Psoas muscle (tissue), 8 donors: ENCODE data around the gene CDH11. TPM values are rescaled to one million over a fixed set of nuclear protein-coding genes. Genes with fewer than 3 reads are reported as not detected.
A peak's percentile ranks its signal among the peaks of the same experiment; 100 is the strongest.

Experiments
- ATAC-seq, 4 donors: fragments of 200-7000 bp; cut with Tn5 transposase; one replicate each; pipeline ENCODE4 v1.9.1; 2020; ENCODE audit warnings: moderate library complexity in 3 of 4, mild to moderate bottlenecking in 2 of 4
- DNase-seq, 2 donors: peaks; one replicate each; pipeline ENCODE4 v3.0.0-alpha.2; 2020
- H3K27ac ChIP-seq: fragments of 200-600 bp; one replicate; pipeline ENCODE4 v1.8.0; 2022
- H3K27me3 ChIP-seq, 3 donors: fragments of 200-600 bp in 1 of 3; one replicate each; pipeline versions ENCODE4 v1.6.1 to v1.8.0; 2013 to 2022; ENCODE audit warnings: low read length in 2 of 3, mild to moderate bottlenecking in 2 of 3, moderate library complexity in 1 of 3; ENCODE audit not compliant: insufficient read depth in 3 of 3
- H3K36me3 ChIP-seq, 2 donors: fragments of 200-600 bp in 1 of 2; one replicate each; pipeline versions ENCODE4 v1.6.1 to v1.8.0; 2013 to 2022; ENCODE audit warnings: low read depth in 1 of 2, mild to moderate bottlenecking in 1 of 2, moderate library complexity in 1 of 2; ENCODE audit not compliant: insufficient read depth in 1 of 2
- H3K4me1 ChIP-seq: fragments of 200-600 bp; one replicate; pipeline ENCODE4 v1.8.0; 2022
- H3K4me3 ChIP-seq: fragments of 200-600 bp; one replicate; pipeline ENCODE4 v1.8.0; 2022; ENCODE audit warnings: mild to moderate bottlenecking
- H3K9me3 ChIP-seq: fragments of 200-600 bp; one replicate; pipeline ENCODE4 v1.8.0; 2022
- CTCF ChIP-seq: fragments of 200-600 bp; IDR thresholded peaks from one replicate; pipeline ENCODE4 v1.8.0; 2022; ENCODE audit warnings: antibody characterized with exemption
- WGBS, 3 donors: extraction: QIAGEN DNeasy Blood & Tissue Kit; methylation state at CpG; one replicate each; pipeline versions ENCODE4 v1.1.6 to v1.1.7; 2013; 5-methylcytosine and 5-hydroxymethylcytosine counted together
- intact Hi-C, 2 donors: fragments of 100-400 bp; cut with DNase I; formaldehyde crosslinking; loops; one replicate each; pipeline versions ENCODE4 v1.11.0 to v1.14.2; 2022
- polyA plus RNA-seq, 3 donors: library from polyadenylated mRNA; stranded (reverse); fragments of 200-250 nt; gene quantifications; one replicate each; pipeline ENCODE4 v1.2.3, GENCODE V29; 2013
- total RNA-seq, 4 donors: library from RNA; stranded (reverse); fragmentation: NEBNext Ultra II Directional in 2 of 4; extraction: Animal tissue kit (Norgen Biotek cat#: 25700) in 2 of 4; gene quantifications; one replicate each; pipeline versions ENCODE4 v1.2.1 to v1.2.4, GENCODE V29; 2021 to 2023
- donor health status: healthy with polysubstance abuse.
- donor health status: DM: no; HTN: no; CAD: no; lungs with moderate emphysema.
- donor health status: Bipolar disorder and iron deficiency.
- donor health status: healthy.
- donor health status: DM: yes; HTN: yes; CAD: no.
- donor health status: DM: no; HTN: no; CAD: no.
- donor health status: DM: no; HTN: no; CAD: no.
- donor health status: DM: yes; HTN: yes; CAD: no.

The CDH11 gene
- total and polyA plus RNA-seq, 7 donors: 0.33 to 16.8 (median 3.2) TPM

- Histone ChIP-seq H3K4me3 (no peak overlapping the region), H3K4me1 (no peaks in the 10 kb centered on the region), H3K27ac (no peak overlapping the region), H3K36me3 (no peaks in the 10 kb centered on the region), H3K27me3 (no peaks in the 10 kb centered on the region), H3K9me3 (no peaks in the 10 kb centered on the region)
- ATAC-seq (no peak), DNase-seq (no peak)
- WGBS, 3 donors: 78 to 83% (median 81%) methylated on average over 6 of the region's 6 CpGs
- intact Hi-C loops: no loop called here
- no peak for TF ChIP-seq CTCF
Observed at GRCh38 chr16:64968539-64968938, 153.3 kb downstream of the CDH11 start.

GRCh38 chr16:64964126-64964540, 157.7 kb downstream of the CDH11 start:
- no peak for ATAC-seq
- Histone ChIP-seq H3K4me1 (no peaks in the 10 kb centered on the region), H3K9me3 (no peaks in the 10 kb centered on the region), H3K36me3 (no peaks in the 10 kb centered on the region), H3K27ac (no peak overlapping the region), H3K4me3 (no peak overlapping the region), H3K27me3 (peaks cover 0 to under 1% (median 0%) of the 10 kb centered on the region in 3 donors)
- no peak for TF ChIP-seq CTCF
- WGBS, 3 donors: 74 to 82% (median 80%) methylated on average over 3 of the region's 3 CpGs
- intact Hi-C loops: no loop called here
- DNase-seq: no peak

GRCh38 chr16:64962786-64963185, 159.1 kb downstream of the CDH11 start:
- Histone ChIP-seq H3K4me3 (no peak overlapping the region), H3K27ac (no peak overlapping the region), H3K36me3 (no peaks in the 10 kb centered on the region), H3K4me1 (no peaks in the 10 kb centered on the region), H3K9me3 (no peaks in the 10 kb centered on the region), H3K27me3 (peaks cover 0 to 3% (median 0%) of the 10 kb centered on the region in 3 donors)
- no peak for TF ChIP-seq CTCF
- DNase-seq: no peak
- no peak for ATAC-seq
- intact Hi-C loops: no loop called here
- WGBS, 3 donors: 59 to 66% (median 60%) methylated on average over 2 of the region's 2 CpGs

- Histone ChIP-seq H3K27me3 (peaks cover 0 to 3% (median 0%) of the 10 kb centered on the region in 3 donors), H3K9me3 (no peaks in the 10 kb centered on the region), H3K36me3 (no peaks in the 10 kb centered on the region), H3K27ac (no peak overlapping the region), H3K4me1 (no peaks in the 10 kb centered on the region), H3K4me3 (no peak overlapping the region)
- WGBS, 3 donors: 75 to 84% (median 80%) methylated on average over 3 of the region's 3 CpGs
- no peak for TF ChIP-seq CTCF
- intact Hi-C loops: no loop called here
- DNase-seq (no peak), ATAC-seq (no peak)
Observed at GRCh38 chr16:64957246-64957645, 164.6 kb downstream of the CDH11 start.

GRCh38 chr16:64952177-64952576, 169.7 kb downstream of the CDH11 start:
- H3K36me3 ChIP-seq: no peaks in the 10 kb centered on the region
- H3K4me1 ChIP-seq: no peaks in the 10 kb centered on the region
- H3K9me3 ChIP-seq: no peaks in the 10 kb centered on the region
- intact Hi-C loops: no loop called here
- TF ChIP-seq CTCF: no peak
- no peak overlapping the region for H3K27ac ChIP-seq
- no peak overlapping the region for H3K4me3 ChIP-seq
- ATAC-seq: peak in 1 of 4 donors; percentile 40
- no peaks in the 10 kb centered on the region for H3K27me3 ChIP-seq
- DNase-seq: no peak
